CD4-positive, alpha-beta T cell treated with Interleukin-4 for 1 hour (primary cell): ENCODE measurements around the gene CCDC116.
"Not testable (repeated sequence)": the region's sequence is repeated elsewhere in the genome, so short reads cannot be mapped to it uniquely, and the experiment has no call there.

Experiments
- DNase-seq, 2 donors: peaks; one replicate each; pipeline ENCODE4 v3.0.0-alpha.2; 2020 to 2022

Gene CCDC116

GRCh38 chr22:21632237-21632895 is at the start of gene CCDC116:
Gene CCDC116, plus strand, starts transcription at chr22:21632760. Its CDS starts 422 bp downstream, at chr22:21633182.
- peak; percentile 73 to 83 for DNase-seq

- no peak for DNase-seq
These were observed 49.5 kb upstream of the CCDC116 start for GRCh38 chr22:21582801-21583740.

GRCh38 chr22:21585389-21585788 is 47.2 kb upstream of the CCDC116 start:
- no peak for DNase-seq

GRCh38 chr22:21587803-21588611 is 44.6 kb upstream of the CCDC116 start:
- peak; percentile 11 to 12 for DNase-seq

- DNase-seq: no peak
These were observed 43.2 kb upstream of the CCDC116 start for GRCh38 chr22:21589396-21589795.

GRCh38 chr22:21590809-21591641 is 41.5 kb upstream of the CCDC116 start:
- no peak for DNase-seq

GRCh38 chr22:21591695-21592094 is 40.9 kb upstream of the CCDC116 start:
- no peak for DNase-seq

- DNase-seq: no peak
These were observed 40.1 kb upstream of the CCDC116 start for GRCh38 chr22:21592422-21592821.

GRCh38 chr22:21593406-21594232 is 38.9 kb upstream of the CCDC116 start:
- DNase-seq: no peak

- DNase-seq: no peak
These were observed 37.6 kb upstream of the CCDC116 start for GRCh38 chr22:21594865-21595452.

- DNase-seq: not testable (repeated sequence)
These were observed 36.0 kb upstream of the CCDC116 start for GRCh38 chr22:21596356-21597135.

GRCh38 chr22:21598302-21598701 is 34.3 kb upstream of the CCDC116 start:
- DNase-seq: no peak

GRCh38 chr22:21599053-21599893 is 33.3 kb upstream of the CCDC116 start:
- no peak for DNase-seq

GRCh38 chr22:21602579-21602978 is 30.0 kb upstream of the CCDC116 start:
- DNase-seq: no peak

GRCh38 chr22:21603973-21604372 is 28.6 kb upstream of the CCDC116 start:
- no peak for DNase-seq

- no peak for DNase-seq
These were observed 26.5 kb upstream of the CCDC116 start for GRCh38 chr22:21605887-21606564.

GRCh38 chr22:21606775-21607174 is 25.8 kb upstream of the CCDC116 start:
- no peak for DNase-seq

- DNase-seq: not testable (repeated sequence)
These were observed 22.9 kb upstream of the CCDC116 start for GRCh38 chr22:21609556-21610157.
